Endothelial cell (in vitro differentiated cells): ENCODE measurements around the gene TMTC1. TPM values are rescaled to one million over a fixed set of nuclear protein-coding genes. Genes with fewer than 3 reads are reported as not detected.

ENCODE experiments used
- DNase-seq: peaks from one replicate; pipeline ENCODE4 v3.0.0; 2021; ENCODE audit warnings: low spot score
- H3K27ac Mint-ChIP-seq: one replicate; pipeline ENCODE4 v1.8.0; 2021; ENCODE audit warnings: mixed read lengths, inconsistent platforms; ENCODE audit not compliant: unreplicated experiment
- H3K27me3 Mint-ChIP-seq: one replicate; pipeline ENCODE4 v1.8.0; 2021; ENCODE audit warnings: mild to moderate bottlenecking, moderate library complexity, mixed read lengths, inconsistent platforms; ENCODE audit not compliant: unreplicated experiment
- H3K36me3 Mint-ChIP-seq: one replicate; pipeline ENCODE4 v1.8.0; 2021; ENCODE audit warnings: mild to moderate bottlenecking, low read depth, mixed read lengths, inconsistent platforms; ENCODE audit not compliant: unreplicated experiment
- H3K4me1 Mint-ChIP-seq: one replicate; pipeline ENCODE4 v1.8.0; 2021; ENCODE audit warnings: mild to moderate bottlenecking, mixed read lengths, inconsistent platforms; ENCODE audit not compliant: unreplicated experiment
- H3K4me3 Mint-ChIP-seq: one replicate; pipeline ENCODE4 v1.8.0; 2021; ENCODE audit warnings: mild to moderate bottlenecking, mixed read lengths, inconsistent platforms; ENCODE audit not compliant: unreplicated experiment
- H3K9me3 Mint-ChIP-seq: one replicate; pipeline ENCODE4 v1.8.0; 2021; ENCODE audit warnings: mixed read lengths, inconsistent platforms; ENCODE audit not compliant: unreplicated experiment
- total RNA-seq: library from RNA; stranded (reverse); fragmentation: NEBNext Ultra II Directional; extraction: Animal tissue kit (Norgen Biotek cat#: 25700); gene quantifications from one replicate; pipeline ENCODE4 v1.2.1, GENCODE V29; 2021; ENCODE audit not compliant: unreplicated experiment
- TF ChIP-seq, protein P1 (sequence below): fragments of 200-600 bp; sonication (generic); IDR thresholded peaks from one replicate; pipeline ENCODE4 v1.5.0; 2021; ENCODE audit warnings: antibody characterized with exemption; ENCODE audit not compliant: unreplicated experiment

TMTC1 gene
- total RNA-seq, 1 donor from 2014 or later, result 0.95 TPM

DNA sequence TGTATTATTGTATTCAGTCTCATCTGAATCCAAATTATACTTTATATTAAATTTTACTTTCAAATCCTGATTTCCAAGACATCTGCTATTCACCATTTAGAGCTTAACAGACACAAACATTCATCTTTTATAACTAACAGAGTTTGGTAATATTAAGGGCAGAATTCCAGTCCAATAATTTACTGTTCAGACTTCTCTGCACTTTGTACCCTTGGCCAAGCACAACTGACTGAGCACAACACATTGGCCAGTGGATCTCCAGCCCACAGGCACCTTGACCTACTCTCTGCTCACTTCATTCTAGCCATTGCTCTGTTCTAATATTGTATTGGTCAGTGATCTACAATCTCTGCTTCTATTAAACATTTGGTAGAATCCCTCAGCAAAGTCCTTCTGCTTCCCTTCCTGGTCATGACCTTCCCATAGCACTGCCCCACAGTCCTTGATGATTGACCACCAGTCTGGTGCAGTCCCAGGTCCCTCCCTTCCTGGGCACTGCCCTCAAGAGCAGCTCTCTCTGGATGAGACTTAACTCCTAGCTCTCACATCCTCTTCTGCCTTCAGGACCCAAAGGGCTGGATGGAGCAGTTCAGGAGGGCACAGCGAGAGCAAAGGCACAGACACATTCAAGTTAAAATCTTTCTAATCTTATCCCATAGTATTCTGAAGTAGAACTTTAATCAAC lies 188.5 kb downstream of the TMTC1 start:
- H3K36me3 Mint-ChIP-seq, result no peaks in the 10 kb centered on the region
- H3K27me3 Mint-ChIP-seq, result no peaks in the 10 kb centered on the region
- H3K4me3 Mint-ChIP-seq, result no peak overlapping the region
- no peak overlapping the region for H3K27ac Mint-ChIP-seq
- TF ChIP-seq, protein P1, sequence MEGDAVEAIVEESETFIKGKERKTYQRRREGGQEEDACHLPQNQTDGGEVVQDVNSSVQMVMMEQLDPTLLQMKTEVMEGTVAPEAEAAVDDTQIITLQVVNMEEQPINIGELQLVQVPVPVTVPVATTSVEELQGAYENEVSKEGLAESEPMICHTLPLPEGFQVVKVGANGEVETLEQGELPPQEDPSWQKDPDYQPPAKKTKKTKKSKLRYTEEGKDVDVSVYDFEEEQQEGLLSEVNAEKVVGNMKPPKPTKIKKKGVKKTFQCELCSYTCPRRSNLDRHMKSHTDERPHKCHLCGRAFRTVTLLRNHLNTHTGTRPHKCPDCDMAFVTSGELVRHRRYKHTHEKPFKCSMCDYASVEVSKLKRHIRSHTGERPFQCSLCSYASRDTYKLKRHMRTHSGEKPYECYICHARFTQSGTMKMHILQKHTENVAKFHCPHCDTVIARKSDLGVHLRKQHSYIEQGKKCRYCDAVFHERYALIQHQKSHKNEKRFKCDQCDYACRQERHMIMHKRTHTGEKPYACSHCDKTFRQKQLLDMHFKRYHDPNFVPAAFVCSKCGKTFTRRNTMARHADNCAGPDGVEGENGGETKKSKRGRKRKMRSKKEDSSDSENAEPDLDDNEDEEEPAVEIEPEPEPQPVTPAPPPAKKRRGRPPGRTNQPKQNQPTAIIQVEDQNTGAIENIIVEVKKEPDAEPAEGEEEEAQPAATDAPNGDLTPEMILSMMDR, result no peak
- no peak for DNase-seq
- H3K4me1 Mint-ChIP-seq, result no peaks in the 10 kb centered on the region
- no peaks in the 10 kb centered on the region for H3K9me3 Mint-ChIP-seq

DNA sequence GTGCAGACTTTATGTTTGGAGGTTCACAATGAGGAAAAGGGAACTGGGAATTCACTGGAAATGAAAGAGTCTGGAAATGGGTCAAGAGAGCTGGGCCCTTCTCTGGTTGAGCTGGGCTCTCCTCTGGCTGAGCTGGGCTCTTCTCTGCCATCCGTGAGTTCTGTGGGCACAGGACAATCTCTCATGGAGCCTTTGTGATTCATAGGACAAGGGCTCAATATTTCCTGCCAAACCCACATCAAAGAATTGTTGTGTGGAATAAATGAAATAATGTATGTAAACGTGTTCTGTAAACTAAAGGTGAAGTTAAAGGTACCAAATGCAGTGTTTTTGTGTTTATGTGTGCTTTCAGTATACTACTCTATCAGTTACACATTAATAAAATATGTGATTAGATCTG lies 190.7 kb downstream of the TMTC1 start:
- H3K4me3 Mint-ChIP-seq, result no peak overlapping the region
- no peaks in the 10 kb centered on the region for H3K4me1 Mint-ChIP-seq
- H3K36me3 Mint-ChIP-seq, result no peaks in the 10 kb centered on the region
- no peaks in the 10 kb centered on the region for H3K27me3 Mint-ChIP-seq
- H3K27ac Mint-ChIP-seq, result no peak overlapping the region
- TF ChIP-seq, protein P1, result no peak
- H3K9me3 Mint-ChIP-seq, result no peaks in the 10 kb centered on the region
- no peak for DNase-seq

DNA sequence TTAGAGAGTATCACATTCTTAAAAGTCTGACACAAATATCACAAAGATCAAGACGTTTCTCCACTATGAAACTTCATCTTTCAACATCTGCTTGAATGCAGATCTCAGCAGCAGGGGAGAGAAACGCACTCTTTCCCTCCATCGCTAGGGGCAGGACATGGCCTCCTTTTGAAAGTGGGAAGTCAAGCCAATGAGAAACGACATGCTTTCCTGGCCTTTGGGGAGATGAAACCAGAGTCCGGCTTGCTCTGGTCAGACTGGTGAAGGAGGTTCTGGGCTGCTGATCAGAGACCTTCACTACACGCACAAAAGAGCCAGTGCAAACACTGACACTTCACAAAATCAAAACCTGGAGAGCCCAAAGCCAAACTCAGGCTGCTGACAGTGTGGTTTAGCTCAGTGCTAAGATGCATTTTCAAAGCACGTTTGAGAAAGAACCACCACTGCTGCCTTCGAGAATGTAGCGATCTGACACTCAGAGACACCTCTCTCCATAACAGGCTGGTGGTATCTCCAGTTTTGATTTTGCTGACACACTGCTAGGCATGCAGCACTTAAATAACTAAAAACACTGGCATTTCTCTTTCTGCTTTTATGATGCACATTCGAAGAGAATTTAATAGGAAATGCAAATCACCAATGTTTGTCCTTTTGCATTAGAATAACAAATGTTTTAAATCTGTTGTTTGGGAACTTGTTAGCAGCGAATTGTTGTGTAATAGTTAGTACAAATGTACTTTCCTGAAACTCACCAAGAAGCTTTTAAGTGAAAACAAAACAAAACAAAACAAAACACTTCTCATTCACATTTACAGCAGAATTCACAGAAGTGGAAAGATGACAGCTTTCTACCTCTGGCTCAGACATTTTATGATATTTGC lies 192.4 kb downstream of the TMTC1 start:
- H3K4me1 Mint-ChIP-seq, result no peaks in the 10 kb centered on the region
- no peak overlapping the region for H3K27ac Mint-ChIP-seq
- H3K27me3 Mint-ChIP-seq, result no peaks in the 10 kb centered on the region
- no peaks in the 10 kb centered on the region for H3K9me3 Mint-ChIP-seq
- TF ChIP-seq, protein P1, result no peak
- no peak overlapping the region for H3K4me3 Mint-ChIP-seq
- no peaks in the 10 kb centered on the region for H3K36me3 Mint-ChIP-seq
- peak; percentile 36 for DNase-seq

DNA sequence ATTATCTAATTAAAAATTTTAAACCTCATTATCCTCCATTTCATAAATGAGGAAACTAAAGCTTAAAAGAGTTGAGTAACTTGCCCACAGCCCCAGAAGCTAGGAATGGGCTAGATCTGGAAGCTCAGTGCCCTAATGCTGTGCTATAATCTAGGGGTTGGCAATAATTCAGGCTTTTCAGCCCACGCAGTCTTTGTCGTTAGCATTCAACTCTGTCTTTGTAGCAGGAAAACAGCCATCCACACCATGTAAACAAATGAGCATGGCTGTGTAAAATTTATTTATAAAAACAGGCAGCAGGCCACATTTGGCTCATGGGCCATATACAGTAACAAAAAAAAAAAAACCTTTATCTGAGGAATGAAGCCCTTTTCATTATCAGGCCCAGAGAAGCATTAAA lies 193.9 kb downstream of the TMTC1 start:
- no peaks in the 10 kb centered on the region for H3K4me1 Mint-ChIP-seq
- no peak overlapping the region for H3K27ac Mint-ChIP-seq
- H3K36me3 Mint-ChIP-seq, result no peaks in the 10 kb centered on the region
- no peak overlapping the region for H3K4me3 Mint-ChIP-seq
- TF ChIP-seq, protein P1, result no peak
- no peak for DNase-seq
- no peaks in the 10 kb centered on the region for H3K27me3 Mint-ChIP-seq
- H3K9me3 Mint-ChIP-seq, result no peaks in the 10 kb centered on the region

DNA sequence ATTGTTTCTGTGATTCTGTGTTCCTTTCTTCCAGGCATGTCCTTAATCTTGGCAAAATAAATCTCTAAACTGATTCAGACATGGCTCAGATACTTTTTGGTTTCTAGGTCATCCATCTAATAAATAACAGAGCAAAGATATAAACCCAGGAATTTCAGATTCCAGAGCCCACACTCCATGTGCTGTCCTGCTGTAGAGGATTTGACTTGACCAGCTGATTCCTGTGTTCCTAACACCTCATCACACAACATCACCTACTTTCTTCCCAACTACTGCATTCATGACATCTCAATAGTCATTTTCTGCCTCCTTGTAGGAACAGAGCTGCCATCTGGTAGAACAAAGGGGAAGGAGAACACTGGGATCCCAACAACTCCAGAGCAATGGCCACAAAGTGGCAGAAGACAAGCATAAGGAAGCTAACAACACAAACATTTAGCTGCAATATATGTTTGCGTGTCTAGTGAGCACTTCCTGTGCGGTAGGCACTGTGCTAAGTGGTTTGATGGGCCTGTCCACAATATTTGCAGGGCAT lies 194.4 kb downstream of the TMTC1 start:
- H3K36me3 Mint-ChIP-seq, result no peaks in the 10 kb centered on the region
- no peaks in the 10 kb centered on the region for H3K4me1 Mint-ChIP-seq
- TF ChIP-seq, protein P1, result no peak
- no peaks in the 10 kb centered on the region for H3K9me3 Mint-ChIP-seq
- H3K4me3 Mint-ChIP-seq, result no peak overlapping the region
- no peaks in the 10 kb centered on the region for H3K27me3 Mint-ChIP-seq
- no peak for DNase-seq
- H3K27ac Mint-ChIP-seq, result no peak overlapping the region
